HG02571 (cell line): ENCODE results near the gene SPECC1L.

Experiments
- ATAC-seq: cut with Tn5 transposase; IDR thresholded peaks from one replicate; pipeline ENCODE4 v1.9.1; 2021; ENCODE audit warnings: mild to moderate bottlenecking, moderate library complexity; ENCODE audit not compliant: unreplicated experiment

SPECC1L gene

DNA sequence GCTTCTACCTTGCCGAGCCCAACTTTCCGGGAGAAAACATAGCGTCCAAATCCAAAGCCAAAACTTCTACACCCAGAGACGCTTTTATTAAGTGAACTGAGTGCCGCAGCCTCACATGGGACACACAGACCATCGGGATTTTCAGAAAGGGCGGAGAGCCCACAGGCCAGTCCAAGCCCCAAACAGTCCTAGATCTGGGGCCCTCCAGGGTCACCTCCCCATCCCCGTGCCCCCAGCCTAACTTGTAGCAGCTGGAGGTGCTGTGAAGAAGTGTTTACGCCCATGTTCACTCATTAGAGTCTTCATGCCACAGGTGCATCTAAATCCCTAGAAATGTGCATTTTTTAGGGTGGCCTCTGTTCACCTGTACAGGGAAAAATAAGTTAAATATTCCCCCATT, 142.6 kb downstream of the SPECC1L start:
- ATAC-seq: no peak

DNA sequence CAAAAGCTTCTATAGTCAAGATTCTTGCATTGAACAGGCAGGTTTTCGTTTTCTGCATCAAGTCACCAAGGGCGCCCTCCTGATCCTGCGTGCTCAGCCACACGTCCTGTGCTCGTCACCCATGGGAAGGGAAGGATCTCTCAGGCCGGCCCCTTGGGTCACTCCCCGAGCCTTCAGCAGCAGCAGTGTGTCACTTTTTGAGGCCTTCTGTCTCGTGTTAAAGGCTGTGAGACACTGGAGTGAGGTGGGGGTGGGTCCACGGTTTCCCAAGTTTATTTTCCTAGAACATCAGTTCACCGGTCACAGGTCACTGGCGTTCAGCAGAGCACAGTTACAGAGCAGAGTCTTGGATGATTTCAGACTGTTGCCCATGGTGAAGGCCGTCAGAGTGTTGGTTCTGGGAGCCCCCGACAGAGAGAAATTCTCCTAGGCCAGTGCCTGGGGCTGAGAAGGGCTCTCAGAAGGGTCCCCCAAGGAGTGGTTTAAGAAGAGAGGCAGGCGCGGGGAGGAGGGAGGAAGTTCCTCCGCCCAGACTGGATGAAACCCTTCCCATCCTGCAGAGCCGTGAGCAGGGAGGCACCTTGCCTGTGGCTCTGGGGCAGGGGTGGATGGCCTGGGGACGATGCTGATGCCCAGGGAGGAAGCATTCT, 143.2 kb downstream of the SPECC1L start:
- no peak for ATAC-seq

DNA sequence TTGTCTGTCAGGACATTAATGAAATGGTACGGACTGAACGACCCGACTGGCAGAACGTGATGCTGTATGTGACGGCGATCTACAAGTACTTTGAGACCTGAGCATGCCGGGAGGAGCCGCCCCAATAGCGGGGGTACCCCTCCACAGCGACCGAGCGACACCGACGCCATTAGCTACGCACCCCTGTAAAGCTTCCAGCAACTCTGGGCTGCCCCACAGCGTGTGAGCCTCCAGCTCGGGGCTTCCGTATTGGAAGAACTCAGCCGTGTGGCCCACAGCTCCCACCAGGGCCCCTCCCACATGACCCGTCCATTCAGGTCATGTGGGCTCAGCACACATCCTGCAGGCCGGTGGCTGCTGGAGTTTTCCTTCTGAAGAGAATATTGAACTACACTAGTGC, 143.9 kb downstream of the SPECC1L start:
- ATAC-seq: no peak

DNA sequence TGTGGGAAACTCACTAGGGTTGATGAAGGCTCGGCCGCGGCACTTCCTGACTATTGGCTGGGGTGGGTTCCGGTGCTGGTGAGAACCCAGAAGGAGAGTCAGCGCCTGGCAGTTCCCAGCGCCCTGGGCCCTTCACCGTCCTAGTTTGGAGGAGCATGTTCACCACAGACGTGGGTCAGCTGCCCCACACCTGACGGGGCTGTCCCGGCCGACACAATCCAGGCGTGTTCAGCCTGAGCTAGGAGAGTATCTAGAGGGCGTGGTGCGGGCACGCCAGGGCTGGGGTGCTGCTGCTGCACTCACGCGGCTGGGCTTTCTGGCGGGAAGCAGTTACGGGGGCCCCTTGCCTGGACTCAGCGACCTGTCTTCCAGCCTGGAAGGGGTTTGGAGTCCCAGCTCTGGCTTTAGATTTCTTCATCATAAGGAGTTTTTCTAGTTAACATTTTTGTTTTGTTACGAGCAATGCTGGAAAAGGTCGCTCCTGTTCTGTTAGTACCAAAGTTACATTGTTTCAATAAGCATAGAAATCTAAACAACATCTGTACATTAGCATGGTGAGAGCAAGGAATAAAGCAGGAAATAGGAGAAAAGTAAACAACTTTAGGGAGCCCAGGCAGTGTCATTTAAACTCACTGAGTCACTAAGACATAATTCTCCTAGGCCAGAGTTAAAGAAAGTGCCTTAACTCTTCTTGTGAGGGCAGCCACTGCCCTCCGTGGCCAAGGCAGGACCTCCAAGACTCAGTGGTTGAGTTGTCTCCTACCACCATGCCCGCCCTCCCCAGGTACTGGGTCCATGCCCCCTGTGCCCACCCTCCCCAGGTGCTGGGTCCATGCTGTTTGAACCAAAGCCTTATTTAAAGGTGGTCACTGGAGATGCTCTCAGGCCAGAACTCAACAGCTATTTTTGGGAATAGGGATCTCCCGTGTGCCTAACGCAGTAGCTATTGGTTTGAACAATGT, 144.6 kb downstream of the SPECC1L start:
- ATAC-seq: no peak

DNA sequence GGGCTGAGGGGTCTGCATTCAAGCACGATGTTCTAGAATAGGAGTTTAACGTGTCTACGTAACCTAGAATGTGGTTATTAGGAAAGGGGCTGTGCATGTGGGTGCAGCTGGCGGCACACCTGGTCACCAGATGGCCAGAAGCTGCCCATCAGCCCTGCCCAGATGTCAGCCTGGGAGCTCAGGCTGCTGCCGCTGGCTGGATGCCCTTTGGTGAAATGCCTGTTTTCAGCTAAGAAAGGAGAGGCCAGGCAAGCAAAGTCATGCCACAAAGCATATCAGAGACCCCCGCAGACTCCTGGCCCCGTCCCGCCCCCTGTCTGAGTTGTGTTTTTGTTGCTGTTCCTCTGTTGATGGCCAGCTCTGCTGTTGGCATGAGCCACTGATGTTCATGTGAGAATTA, 145.5 kb downstream of the SPECC1L start:
- ATAC-seq: no peak

DNA sequence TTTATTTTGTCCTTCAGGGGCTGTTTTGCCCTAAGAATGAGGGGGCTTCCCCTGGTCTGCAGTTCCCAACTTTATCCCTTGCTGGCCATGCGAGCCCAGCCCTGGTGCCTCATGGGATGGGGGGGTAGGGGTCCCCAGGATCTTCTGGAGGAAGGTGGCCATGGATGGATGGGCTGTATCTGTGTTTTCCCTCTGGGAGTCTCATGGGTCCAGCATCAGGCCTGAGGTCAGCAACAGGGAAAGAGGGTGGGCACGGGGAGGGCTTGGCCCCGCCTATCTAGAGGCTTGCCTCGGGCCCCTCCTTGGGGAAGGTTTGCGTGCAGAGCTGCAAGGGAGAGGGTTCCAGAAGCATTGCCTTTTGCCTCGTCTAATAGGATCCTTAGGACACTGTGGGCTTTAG, 146.0 kb downstream of the SPECC1L start:
- ATAC-seq: no peak

DNA sequence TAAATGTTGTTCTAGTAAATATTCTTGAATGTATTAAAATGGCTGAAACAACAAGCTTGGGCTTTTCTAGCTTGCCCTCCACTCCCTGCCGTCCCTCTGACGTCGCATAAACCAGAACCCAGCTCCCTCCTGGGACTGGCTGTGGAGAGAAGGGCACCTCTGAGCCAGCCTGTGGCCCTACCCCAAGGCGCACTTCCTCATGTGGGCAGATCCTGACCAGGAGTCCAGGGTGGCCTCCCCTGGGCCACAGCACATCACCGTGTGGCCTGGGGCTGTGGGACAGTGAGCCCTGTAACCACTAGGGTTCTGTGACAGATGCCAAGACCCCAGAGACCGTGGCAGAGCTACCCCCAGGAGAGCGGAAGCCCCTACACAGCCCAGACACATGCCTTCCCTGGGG, 146.6 kb downstream of the SPECC1L start:
- ATAC-seq: no peak

DNA sequence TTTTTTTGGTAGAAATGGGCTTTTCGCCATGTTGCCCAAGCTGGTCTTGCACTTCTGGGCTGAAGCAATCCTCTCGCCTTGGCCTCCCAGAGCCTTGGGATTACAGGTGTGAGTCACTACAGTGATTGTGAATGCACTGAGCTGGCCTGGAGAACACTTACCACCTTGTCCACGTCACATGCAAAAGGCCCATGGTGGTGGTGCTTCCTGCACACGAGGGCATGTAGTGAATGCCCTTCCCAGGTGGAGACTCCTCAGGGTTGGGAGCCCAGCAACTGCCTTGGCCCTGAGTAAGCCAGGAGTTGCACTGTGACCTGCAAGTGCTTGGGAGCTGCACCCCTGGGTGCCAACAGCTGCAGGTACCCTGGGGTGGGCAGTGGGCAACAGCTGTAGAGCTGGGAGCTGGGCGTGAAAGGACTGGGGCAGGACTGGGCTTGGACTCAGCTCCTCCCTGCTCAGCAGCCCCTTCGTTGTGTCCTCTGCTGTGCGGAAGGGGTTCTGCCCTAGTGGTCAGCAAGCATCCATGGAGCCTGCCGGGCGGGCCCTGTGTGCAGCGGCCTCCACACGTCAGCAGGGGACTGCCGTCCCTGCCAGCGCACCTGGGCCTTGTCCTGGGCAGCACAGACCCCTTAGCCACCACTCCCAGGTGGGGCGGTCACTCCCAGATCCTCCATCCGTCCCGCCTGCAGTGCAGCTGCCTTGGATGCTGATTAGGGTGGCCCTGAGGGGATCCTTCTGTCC, 147.4 kb downstream of the SPECC1L start:
- ATAC-seq: no peak

DNA sequence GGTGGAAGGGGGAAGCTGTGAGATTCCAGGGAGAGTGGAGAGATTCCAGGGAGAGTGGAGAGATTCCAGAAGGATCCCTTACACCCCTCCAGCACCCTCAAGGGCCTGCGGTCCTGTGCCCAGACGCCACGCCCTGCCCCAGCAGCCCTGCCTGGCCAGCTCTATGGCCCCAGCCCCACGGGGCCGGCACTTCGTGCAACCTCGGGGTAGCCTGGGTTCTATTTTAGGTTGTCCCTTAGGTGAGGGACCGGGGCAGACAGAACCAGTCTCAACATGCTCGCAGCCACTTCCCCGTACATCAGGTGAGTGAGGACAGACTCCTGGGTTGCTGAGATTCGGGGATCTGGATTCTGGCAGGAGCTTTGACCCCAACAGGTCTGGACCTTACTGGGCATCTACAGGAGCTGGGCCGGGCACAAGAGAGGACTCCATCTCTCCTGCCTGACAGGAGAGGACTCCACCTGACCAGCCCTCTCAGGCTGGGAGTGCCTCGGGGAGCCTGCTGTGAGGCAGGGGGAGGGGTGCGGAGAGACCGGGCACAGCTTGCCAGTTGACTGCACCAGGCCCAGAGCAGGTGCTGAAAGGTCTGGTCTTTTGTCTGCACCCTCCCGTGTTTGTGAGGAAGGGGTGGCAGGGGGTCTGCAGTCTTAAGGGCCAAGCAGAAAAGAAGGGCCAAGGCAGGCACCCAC, 148.3 kb downstream of the SPECC1L start:
- no peak for ATAC-seq

DNA sequence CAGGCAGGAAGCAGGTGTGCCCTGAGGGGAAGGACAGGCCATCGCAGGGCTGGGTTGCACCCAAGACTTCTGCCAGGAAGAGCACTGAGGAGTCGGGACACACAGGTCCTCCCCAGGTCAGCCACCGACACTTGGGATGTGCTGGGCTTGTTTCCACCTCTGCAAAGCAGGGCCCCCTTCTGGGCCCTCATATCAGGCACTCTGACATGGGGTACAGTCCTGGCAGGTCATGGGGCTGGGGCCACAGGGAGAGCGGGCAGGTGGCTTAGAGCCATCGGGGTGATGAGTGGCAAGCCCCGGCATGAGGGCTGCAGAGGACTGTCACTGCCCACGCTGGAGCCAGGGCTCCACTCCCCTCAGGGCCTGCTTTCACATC, 148.8 kb downstream of the SPECC1L start:
- ATAC-seq: no peak

DNA sequence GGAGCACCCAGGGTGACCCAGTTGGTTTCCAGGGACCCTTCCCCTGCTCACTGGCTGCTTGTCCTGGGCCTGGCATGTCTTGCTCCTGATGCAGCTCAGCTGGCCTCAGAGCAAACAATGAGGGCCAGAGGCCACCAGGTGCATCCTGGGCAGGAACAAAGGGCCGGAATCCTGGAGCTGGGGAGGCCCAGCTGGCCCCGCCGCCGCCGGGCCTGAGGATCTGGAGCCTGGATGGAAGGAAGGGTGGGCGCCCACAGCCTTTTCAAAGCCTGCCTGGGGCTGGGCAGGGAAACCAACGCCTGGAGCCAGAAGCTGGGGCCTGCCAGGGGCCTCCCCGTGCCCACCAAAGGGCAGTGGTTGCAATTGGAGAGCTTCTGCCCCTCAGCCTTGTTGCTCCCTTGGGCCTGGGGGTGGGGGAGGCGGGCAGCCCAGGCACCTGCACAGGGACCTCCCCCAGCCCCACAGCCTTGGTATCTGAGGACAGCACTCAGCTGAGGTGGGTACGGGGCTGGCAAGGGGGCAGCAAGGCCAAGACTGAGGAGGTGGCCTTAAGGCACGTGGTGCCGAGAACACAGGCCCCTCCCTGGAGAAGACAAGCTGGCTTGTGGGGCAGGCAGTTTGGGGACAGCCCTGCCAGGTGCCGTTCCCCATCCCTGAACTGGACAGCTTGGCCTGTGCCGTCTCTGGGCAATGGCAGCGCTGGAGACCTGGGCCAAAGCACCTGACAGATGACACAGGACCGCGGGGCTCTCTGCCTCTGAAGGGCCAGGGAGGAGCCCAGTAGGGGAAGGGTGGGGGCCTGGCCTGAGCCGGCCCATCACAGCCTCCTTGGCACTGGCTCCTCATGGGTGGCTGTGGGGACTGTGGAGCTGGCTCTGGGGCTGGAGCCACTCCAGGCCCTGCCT, 149.7 kb downstream of the SPECC1L start:
- no peak for ATAC-seq

DNA sequence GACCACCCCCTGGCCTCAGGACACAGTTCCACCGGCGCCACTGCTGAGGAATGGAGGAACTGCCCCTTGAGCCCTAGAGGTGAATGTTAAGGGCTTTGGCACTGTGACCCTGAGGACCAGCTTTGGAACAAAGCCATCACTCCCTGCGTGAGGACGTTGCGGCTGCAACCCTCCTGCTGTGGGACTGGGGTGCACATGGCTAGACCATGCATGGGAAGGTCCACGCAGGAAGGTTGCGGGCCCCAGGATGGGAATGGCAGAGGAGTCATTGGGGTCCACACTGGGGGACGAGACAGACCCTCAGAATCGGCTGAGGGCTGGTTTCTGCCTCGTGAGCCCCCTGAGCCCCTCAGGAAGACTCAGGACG, 150.3 kb downstream of the SPECC1L start:
- ATAC-seq: no peak

DNA sequence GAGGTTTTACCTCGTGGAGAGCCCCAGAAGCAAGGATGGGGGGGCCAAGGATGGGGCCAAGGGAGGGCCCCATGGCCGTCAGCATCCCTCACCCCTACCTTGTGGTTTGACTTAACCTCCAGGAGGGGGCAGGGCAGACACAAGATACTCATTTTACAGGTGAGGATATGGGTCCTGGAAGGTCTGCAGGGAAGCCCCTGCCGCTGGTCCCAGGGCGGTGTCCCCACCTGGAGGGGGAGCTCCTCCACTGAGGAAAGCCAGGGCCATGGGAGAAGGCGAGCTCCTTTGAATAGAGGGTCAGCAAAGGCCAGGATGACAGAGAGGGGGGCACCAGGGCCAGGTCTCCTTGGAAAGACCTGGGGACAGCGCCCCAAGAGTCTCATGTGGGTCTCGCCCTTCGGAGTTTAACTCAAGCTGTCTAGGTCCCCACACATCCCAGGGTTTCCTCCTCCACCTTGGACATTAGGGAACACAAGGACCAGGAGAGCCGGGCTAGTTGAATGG, 150.8 kb downstream of the SPECC1L start:
- no peak for ATAC-seq

DNA sequence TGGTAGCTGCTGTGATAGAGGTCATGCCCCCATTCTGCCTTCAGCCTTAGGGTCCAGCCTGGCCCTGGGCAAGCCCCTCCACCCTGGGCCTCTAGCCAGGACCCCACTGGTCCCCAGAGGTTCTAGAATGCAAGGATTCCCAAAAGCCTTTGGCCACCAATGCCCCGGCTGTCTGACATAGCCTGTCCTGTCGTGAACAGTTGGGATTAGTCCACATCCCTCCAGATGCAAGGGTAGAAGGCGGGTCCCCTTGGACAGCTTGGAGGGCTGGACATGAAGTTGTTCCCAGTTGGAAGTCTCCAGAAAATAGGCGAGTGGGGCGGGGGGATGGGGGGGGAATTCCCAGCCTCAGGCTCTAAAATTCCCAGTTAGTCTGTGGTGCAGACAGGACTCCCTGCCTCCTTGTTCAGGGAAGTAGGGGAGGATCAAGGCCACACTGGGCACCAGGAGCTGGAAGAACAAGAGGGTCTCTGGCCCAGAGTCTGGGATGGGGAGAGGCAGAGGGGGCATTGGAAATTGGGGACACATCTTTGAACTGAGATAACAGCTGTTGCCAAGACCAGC, 151.6 kb downstream of the SPECC1L start:
- no peak for ATAC-seq

DNA sequence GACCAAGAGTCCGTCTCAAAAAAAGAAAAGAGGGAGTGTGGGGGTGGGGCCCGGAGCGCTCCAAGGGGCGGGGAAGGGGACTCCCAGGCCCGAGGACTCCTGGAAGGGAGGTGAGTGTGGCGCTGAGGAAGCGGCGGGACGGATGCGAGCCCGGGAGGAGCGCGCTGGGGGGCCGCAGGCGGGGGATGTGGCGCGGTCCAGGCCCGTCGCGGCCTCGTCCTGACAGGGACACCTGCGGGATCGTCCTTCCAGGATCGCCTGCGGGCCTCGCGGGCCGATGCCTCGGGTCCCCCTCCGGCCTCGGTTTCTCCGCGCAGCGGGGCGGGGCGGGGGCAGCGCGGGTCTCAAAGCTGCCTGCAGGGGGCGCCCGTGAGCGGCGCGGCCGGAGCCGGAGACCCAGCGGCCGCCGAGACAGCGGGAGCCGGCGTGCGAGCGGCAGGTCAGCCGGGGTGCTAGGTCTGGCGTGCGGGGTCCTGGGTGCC, 152.9 kb downstream of the SPECC1L start:
- ATAC-seq: no peak

DNA sequence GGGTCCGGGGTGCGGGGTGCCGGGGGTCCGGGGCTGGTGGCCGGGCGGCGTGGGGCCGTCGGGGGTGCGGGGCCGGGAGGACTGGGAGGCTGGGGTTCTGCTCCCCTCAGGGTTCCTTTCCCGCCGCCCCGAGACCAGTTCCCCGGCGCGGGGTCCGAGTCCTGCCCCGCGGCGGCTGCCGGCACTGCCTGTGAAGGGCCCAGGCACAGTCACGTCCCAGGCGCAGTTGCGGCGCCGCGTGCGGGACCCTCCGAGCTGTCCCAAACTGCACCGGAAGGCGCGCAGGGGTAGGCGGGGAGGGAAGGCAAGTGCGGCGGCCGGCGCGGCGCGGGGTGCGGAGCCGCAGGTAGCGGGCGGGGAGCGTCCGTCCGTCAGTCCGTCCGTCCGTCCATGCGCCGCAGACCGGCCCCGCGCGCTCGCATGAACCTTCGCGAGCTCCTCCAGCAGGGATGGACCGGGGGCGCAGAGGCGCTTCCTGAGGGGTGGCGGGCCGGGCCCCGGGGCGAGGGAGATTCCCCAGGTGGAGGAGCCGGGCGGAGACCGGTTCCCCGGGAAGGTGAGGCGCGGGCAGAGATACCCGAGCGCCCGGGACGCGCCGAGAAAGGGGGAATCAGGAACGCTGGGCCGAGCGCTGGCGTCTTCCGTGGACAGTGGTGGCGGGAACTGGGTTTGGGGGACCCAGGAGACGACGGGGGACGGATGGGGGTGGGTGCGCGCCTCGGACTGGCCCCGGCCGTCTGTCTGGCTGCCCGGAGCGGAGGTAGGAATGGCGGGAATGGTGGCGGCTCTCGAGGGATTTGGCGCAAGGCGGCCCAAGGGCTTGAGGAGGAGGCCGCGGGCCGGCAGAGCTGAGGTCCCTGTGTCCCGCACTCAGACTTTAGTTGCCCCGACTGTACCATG, 153.6 kb downstream of the SPECC1L start:
- ATAC-seq: no peak

DNA sequence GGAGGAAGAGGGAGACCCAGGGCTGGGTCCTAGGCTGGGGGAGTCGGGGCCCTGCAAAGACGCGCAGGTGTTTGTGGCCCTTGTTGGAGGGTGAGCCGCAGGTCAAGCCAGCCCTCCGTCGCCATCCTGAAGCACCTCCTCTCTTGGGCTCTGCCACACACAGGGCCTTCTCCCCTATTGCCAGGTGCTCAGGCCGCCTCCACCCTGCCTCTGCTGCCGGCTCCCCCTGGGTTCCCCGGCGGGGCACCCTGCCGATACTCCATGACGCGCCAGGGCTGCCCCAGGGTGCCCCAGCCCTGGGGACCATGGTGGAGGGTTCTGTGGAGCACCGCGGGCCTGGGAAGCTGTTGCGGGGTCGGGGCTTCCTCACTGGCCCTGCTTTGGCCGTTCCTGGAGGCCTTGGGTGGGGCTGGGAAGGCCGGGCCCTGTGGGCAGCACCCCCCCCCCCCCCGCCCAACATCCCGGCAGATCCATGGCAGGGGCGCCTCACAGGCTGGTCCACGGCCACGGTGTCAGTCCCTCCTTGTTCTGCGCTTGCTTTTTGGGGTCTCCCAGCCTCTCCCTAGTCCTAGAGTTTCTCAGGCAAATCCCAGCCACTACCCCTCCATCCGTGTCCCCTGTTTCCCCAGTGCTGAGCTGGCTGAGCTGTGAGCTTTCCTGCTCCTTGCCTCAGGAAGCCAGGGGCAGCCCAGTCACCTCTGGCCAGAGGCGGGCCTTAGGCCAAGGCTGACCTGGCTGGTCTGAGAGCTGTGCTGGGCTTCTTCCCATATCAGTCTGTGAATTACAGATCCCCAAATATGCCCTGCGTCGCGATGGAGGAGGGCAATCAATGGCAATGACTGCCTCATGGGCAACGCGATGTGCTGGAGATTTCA, 154.5 kb downstream of the SPECC1L start:
- no peak for ATAC-seq
